CD4-positive, CD25-positive, alpha-beta regulatory T cell (primary cell): ENCODE measurements around the gene AAMP. TPM values are rescaled to one million over a fixed set of nuclear protein-coding genes. Genes with fewer than 3 reads are reported as not detected.

Experiments
- ATAC-seq, 2 donors: fragments of 150-1000 bp; cut with Tn5 transposase; one replicate each; pipeline ENCODE4 v1.10.0; 2021; ENCODE audit warnings: low read depth in 2 of 2, moderate number of reproducible peaks in 2 of 2, moderate library complexity in 1 of 2
- DNase-seq, 3 donors: peaks; one replicate each; pipeline versions ENCODE4 v3.0.0 to v3.0.0-alpha.2; 2012 to 2022; ENCODE audit warnings: mixed read lengths in 1 of 3
- H3K27ac ChIP-seq: one replicate; pipeline ENCODE4 v1.7.0; 2013; ENCODE audit warnings: mild to moderate bottlenecking, low read length; ENCODE audit not compliant: insufficient read depth, poor library complexity, severe bottlenecking
- H3K27me3 ChIP-seq: one replicate; pipeline ENCODE4 v1.7.0; 2013; ENCODE audit warnings: low read length; ENCODE audit not compliant: control insufficient read depth, insufficient read depth
- H3K36me3 ChIP-seq: one replicate; pipeline ENCODE4 v1.7.0; 2013; ENCODE audit warnings: mild to moderate bottlenecking, low read length, moderate library complexity; ENCODE audit not compliant: control insufficient read depth, insufficient read depth
- H3K4me1 ChIP-seq: 2 replicates; pipeline ENCODE4 v1.7.0; 2013; ENCODE audit warnings: mild to moderate bottlenecking, low read length; ENCODE audit not compliant: insufficient read depth, control insufficient read depth, poor library complexity, severe bottlenecking
- H3K4me3 ChIP-seq: one replicate; pipeline ENCODE4 v1.7.0; 2013; ENCODE audit warnings: low read depth, mild to moderate bottlenecking, low read length, moderate library complexity
- H3K9me3 ChIP-seq, 2 experiments: 1 replicate in 1 of 2; 2 replicates in 1 of 2; pipeline ENCODE4 v1.7.0; 2013; ENCODE audit warnings: low read length in 2 of 2, mild to moderate bottlenecking in 1 of 2, moderate library complexity in 1 of 2; ENCODE audit not compliant: control insufficient read depth in 2 of 2
- H3K27ac Mint-ChIP-seq, 3 donors: one replicate each; pipeline ENCODE4 v1.8.0; 2020 to 2022; ENCODE audit warnings: mild to moderate bottlenecking in 3 of 3, mixed read lengths in 3 of 3, moderate library complexity in 2 of 3
- H3K27me3 Mint-ChIP-seq: one replicate; pipeline ENCODE4 v1.8.0; 2022; ENCODE audit warnings: mild to moderate bottlenecking, mixed read lengths
- H3K36me3 Mint-ChIP-seq: one replicate; pipeline ENCODE4 v1.8.0; 2020; ENCODE audit warnings: mixed read lengths
- H3K4me1 Mint-ChIP-seq, 4 donors: one replicate each; pipeline ENCODE4 v1.8.0; 2020 to 2022; ENCODE audit warnings: mixed read lengths in 4 of 4, mild to moderate bottlenecking in 1 of 4
- H3K4me3 Mint-ChIP-seq, 4 donors: one replicate each; pipeline ENCODE4 v1.8.0; 2020 to 2022; ENCODE audit warnings: mild to moderate bottlenecking in 4 of 4, mixed read lengths in 4 of 4, moderate library complexity in 3 of 4
- H3K9me3 Mint-ChIP-seq, 7 donors: one replicate each; pipeline ENCODE4 v1.8.0; 2020 to 2022; ENCODE audit warnings: mixed read lengths in 7 of 7, mild to moderate bottlenecking in 3 of 7, moderate library complexity in 2 of 7
- polyA plus RNA-seq, 4 donors: library from polyadenylated mRNA; unstranded; fragments of 300-500 nt; fragmentation: Illumina TruSeq; gene quantifications; one replicate each; pipeline ENCODE4 v1.2.3, GENCODE V29; 2021
- total RNA-seq: library from RNA; stranded (reverse); gene quantifications from one replicate; pipeline ENCODE4 v1.2.3, GENCODE V29; 2022

The AAMP gene
- total and polyA plus RNA-seq, 5 donors from 2014 or later = 55.8 to 92.2 (median 87.8) TPM

DNA sequence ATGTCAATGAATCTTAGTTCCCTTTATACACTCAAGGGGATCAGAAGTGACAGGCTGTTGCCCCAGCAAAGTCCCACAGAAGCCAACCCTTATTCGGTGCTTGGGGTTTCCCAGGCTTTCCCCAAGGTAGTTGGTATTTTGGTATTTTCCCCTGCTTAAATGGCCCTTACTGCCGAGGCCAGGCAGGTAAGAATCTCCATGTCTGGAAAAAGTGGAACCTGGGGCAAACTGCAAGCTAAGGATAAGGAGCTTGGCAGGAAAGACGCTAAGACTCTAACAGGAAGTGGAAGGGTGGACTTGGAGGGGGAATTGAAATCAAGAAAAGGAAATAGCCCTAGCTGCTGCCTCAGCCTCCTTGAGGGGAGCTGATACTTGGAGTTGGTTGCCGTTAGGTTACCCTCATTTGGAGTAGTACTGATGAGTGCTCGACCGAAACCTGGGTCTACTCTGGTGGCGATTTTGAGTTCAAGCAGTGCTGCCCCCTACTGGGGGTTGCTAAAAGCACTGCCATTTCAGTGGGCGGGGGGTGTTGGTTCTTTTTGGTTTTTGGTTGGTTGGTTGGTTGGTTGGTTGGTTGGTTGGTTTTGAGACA, 12.5 kb downstream of the AAMP start:
- Mint-ChIP-seq H3K36me3 (peaks cover 23% of the 10 kb centered on the region), H3K27ac (peak overlapping the region; percentile 82 to 95 (median 92)), H3K4me1 (peaks cover 5 to 30% (median 15%) of the 10 kb centered on the region in 4 donors), H3K9me3 (no peaks in the 10 kb centered on the region), H3K4me3 (peak overlapping the region; percentile 39 to 50 (median 44)), H3K27me3 (no peaks in the 10 kb centered on the region)
- H3K27me3 ChIP-seq = no peaks in the 10 kb centered on the region
- peak; percentile 40 to 78 (median 64) for DNase-seq
- H3K9me3 ChIP-seq = no peaks in the 10 kb centered on the region
- peaks cover 6% of the 10 kb centered on the region for H3K4me1 ChIP-seq
- H3K27ac ChIP-seq = peak overlapping the region; percentile 73
- H3K36me3 ChIP-seq = peaks cover 36% of the 10 kb centered on the region
- ATAC-seq = peak; percentile 64 to 68
- H3K4me3 ChIP-seq = peak overlapping the region; percentile 49

DNA sequence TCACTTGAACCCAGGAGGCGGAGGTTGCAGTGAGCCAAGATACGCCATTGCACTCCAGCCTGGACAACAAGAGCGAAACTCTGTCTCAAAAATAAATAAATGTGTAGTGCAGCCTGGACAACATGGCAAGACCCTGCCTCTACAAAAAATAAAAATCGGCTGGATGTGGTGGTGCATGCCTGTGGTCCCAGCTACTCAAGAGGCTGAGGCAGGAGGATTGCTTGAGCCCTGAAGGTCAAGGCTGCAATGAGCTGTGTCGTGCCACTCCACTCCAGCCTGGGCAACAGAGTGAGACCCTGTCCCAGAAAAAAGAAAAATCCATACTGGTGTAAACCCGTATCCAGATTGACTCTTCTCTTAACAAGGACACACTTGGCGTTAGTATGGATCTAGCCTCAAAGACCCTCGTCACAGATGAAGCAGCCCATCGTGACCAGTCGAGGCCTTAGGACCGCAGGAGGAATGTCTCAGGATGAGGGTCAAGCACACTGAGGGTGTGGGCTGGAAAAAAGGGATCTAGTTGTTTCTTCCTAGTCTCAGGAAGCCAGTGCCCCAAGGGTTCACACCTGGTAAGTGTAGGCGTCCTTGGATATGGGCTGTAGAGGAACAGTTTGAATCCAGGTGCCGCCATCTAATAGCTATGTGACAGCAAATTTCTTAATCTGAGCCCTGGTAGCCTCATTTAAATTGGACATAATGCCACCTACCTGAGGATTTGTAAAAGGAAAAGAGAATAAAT, 13.2 kb downstream of the AAMP start:
- no peak for ATAC-seq
- peaks cover 26% of the 10 kb centered on the region for H3K36me3 Mint-ChIP-seq

GRCh38 chr2:218255446-218255845, 14.5 kb downstream of the AAMP start:
- no peak for DNase-seq
- Histone ChIP-seq H3K4me1 (peaks cover 6% of the 10 kb centered on the region), H3K27me3 (no peaks in the 10 kb centered on the region), H3K4me3 (no peak overlapping the region), H3K36me3 (peaks cover 57% of the 10 kb centered on the region), H3K9me3 (no peaks in the 10 kb centered on the region), H3K27ac (no peak overlapping the region)
- Mint-ChIP-seq H3K4me1 (peaks cover 5 to 30% (median 15%) of the 10 kb centered on the region in 4 donors), H3K36me3 (peaks cover 33% of the 10 kb centered on the region), H3K27ac (peak overlapping the region; percentile 16 to 35 (median 17)), H3K9me3 (no peaks in the 10 kb centered on the region), H3K4me3 (peak overlapping the region in 1 of 4 donors; percentile 6), H3K27me3 (no peaks in the 10 kb centered on the region)
- ATAC-seq = no peak

More for the DNA sequence above, 13.2 kb downstream of the AAMP start:
- peaks cover 5 to 30% (median 15%) of the 10 kb centered on the region in 4 donors for H3K4me1 Mint-ChIP-seq
- H3K4me3 Mint-ChIP-seq = peak overlapping the region in 1 of 4 donors; percentile 47
- H3K4me3 ChIP-seq = no peak overlapping the region
- no peaks in the 10 kb centered on the region for H3K9me3 ChIP-seq
- peak overlapping the region; percentile 82 to 95 (median 92) for H3K27ac Mint-ChIP-seq
- H3K4me1 ChIP-seq = peaks cover 6% of the 10 kb centered on the region
- H3K27ac ChIP-seq = peak overlapping the region; percentile 73
- H3K36me3 ChIP-seq = peaks cover 44% of the 10 kb centered on the region
- peak in 1 of 3 donors; percentile 18 for DNase-seq
- H3K27me3 Mint-ChIP-seq = no peaks in the 10 kb centered on the region
- H3K27me3 ChIP-seq = no peaks in the 10 kb centered on the region
- no peaks in the 10 kb centered on the region for H3K9me3 Mint-ChIP-seq

DNA sequence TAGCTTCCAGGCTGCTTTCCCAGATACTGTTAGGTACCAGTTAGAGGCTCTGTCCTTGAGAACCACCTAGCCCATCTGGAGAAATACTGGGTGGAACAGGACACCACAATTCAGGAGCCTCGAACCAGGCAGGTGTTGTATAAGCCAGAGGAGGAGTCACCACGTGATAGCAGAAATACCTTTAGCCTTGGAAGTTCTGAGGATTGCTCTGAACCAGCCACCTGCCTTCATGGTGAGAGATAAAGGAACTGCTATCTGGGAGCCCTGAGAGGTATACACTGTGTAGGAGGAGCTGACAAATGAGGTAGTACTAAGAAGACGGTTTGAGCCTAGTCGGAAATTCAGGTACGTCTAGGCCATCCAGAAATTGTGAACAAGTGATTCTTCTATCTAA, 16.7 kb downstream of the AAMP start:
- Mint-ChIP-seq H3K4me1 (peaks cover 5 to 15% (median 12%) of the 10 kb centered on the region in 4 donors), H3K9me3 (no peaks in the 10 kb centered on the region), H3K27me3 (no peaks in the 10 kb centered on the region), H3K36me3 (peaks cover 46% of the 10 kb centered on the region), H3K4me3 (no peak overlapping the region), H3K27ac (no peak overlapping the region)
- DNase-seq (no peak), ATAC-seq (no peak)
- Histone ChIP-seq H3K36me3 (peaks cover 79% of the 10 kb centered on the region), H3K27ac (no peak overlapping the region), H3K27me3 (no peaks in the 10 kb centered on the region), H3K4me1 (peaks cover 6% of the 10 kb centered on the region), H3K4me3 (no peak overlapping the region), H3K9me3 (no peaks in the 10 kb centered on the region)

DNA sequence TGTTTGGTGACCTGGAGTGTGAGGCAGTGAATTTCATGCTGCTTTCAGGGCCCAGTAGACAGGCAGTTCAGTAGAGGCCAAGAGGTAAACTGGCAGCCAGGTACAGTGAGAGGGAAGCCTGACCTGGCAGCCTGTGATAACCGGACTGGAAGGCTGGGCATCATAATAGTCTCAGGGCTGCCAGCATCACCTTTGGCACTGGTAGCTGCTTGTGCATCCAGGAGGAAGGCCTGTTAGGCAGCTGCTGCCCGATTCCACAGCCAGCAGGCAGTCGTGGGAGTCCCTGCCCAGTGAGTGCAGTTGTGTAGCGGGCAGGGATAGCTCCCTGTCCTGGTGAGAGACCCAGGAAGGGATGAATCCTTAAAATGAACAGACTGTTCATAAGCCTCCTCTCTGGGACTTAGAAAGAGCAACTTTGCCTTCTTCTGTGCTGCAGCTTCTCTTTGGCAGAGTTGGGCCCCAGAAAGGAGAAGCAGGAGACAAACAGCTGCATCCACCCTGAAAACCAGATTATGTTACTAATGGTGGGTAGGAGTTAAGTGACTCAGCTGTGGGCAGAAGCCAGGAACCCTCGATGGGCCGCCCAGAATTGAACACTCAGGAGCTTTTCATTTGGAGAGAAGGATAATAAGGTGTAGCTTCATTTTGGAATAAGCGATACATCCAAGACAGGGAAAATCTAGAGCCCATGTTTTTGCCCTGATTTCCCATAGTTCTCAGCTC, 17.3 kb downstream of the AAMP start:
- no peak overlapping the region for H3K27ac ChIP-seq
- Mint-ChIP-seq H3K4me1 (peaks cover 5 to 12% (median 10%) of the 10 kb centered on the region in 4 donors), H3K27me3 (no peaks in the 10 kb centered on the region), H3K9me3 (no peaks in the 10 kb centered on the region), H3K4me3 (no peak overlapping the region), H3K36me3 (peaks cover 51% of the 10 kb centered on the region), H3K27ac (peak overlapping the region in 1 of 3 donors; percentile 46)
- H3K9me3 ChIP-seq = no peaks in the 10 kb centered on the region
- H3K27me3 ChIP-seq = no peaks in the 10 kb centered on the region
- DNase-seq (no peak), ATAC-seq (no peak)
- peaks cover 85% of the 10 kb centered on the region for H3K36me3 ChIP-seq
- H3K4me1 ChIP-seq = peaks cover 5% of the 10 kb centered on the region
- no peak overlapping the region for H3K4me3 ChIP-seq

DNA sequence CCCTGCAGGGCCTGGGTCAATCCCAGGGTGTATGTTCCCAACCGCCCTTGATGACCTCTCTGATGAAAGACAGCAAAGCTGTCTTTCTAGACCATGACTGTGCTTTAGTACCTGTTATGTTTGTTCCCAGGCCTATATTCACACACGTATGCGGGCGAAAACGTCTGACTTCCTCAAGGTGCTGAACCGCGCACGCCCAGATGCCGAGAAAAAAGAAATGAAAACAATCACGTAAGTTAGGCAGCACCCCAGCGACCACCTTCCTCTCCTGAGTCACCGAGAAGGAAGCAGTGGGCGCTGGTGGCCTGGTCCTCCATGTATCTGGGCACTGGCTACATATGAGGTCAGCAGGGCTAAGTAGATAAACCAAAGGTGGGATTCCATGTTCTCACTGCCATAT, 20.2 kb downstream of the AAMP start:
- Histone ChIP-seq H3K36me3 (peaks cover 99% of the 10 kb centered on the region), H3K27me3 (no peaks in the 10 kb centered on the region), H3K4me1 (no peaks in the 10 kb centered on the region), H3K9me3 (no peaks in the 10 kb centered on the region), H3K27ac (peak overlapping the region; percentile 15), H3K4me3 (no peak overlapping the region)
- Mint-ChIP-seq H3K27me3 (no peaks in the 10 kb centered on the region), H3K9me3 (no peaks in the 10 kb centered on the region), H3K4me3 (no peak overlapping the region), H3K27ac (peak overlapping the region in 1 of 3 donors; percentile 69), H3K36me3 (peaks cover 48% of the 10 kb centered on the region), H3K4me1 (peaks cover 0 to 10% (median 5%) of the 10 kb centered on the region in 4 donors)
- no peak for ATAC-seq
- no peak for DNase-seq

DNA sequence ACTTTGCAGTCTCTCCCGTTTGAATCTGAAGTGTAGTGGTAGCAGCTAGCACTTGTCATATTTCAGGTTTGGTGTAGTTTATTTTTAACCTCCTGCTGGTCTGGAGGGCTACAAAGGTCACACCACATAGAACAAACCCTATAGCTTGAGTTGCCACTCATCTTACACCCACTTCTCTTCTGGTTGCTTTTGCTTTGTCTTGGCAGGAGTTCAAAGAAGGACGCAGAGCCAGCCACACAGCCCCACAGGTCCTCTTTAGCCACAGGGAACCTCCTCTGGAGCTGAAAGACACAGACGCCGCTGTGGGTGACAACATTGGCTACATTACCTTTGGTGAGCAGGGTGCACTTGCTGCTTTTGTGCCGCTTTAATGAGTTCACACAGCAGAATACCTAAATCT, 24.7 kb downstream of the AAMP start:
- Mint-ChIP-seq H3K36me3 (peaks cover 45% of the 10 kb centered on the region), H3K27me3 (no peaks in the 10 kb centered on the region), H3K9me3 (no peaks in the 10 kb centered on the region), H3K4me3 (no peak overlapping the region), H3K4me1 (peaks cover 4 to 38% (median 26%) of the 10 kb centered on the region in 4 donors), H3K27ac (peak overlapping the region in 1 of 3 donors; percentile 77)
- Histone ChIP-seq H3K27ac (no peak overlapping the region), H3K4me3 (no peak overlapping the region), H3K4me1 (peaks cover 6% of the 10 kb centered on the region), H3K27me3 (no peaks in the 10 kb centered on the region), H3K9me3 (no peaks in the 10 kb centered on the region), H3K36me3 (peaks cover 98% of the 10 kb centered on the region)
- DNase-seq = no peak
- ATAC-seq = no peak
